Measurements from ENCODE around the gene ERAP2. TPM values are rescaled to one million over a fixed set of nuclear protein-coding genes. Genes with fewer than 3 reads are reported as not detected.
A peak's percentile ranks its signal among the peaks of the same experiment; 100 is the strongest.

ERAP2 gene
- total and polyA plus RNA-seq, 2 of the 13 experiments (the other 11 are each of a cell fraction or from before 2014, with no cell fraction given) = 12.8 to 16.6 TPM

- TF ChIP-seq GLI4 (CRISPR knock-in tag; IDR thresholded peaks at IDR 0.05; ENCODE audit: borderline replicate concordance) (no peak), ZFP41 (CRISPR knock-in tag; IDR thresholded peaks at IDR 0.05; ENCODE audit: borderline replicate concordance) (no peak), KDM6A (CRISPR knock-in tag; IDR thresholded peaks at IDR 0.05; ENCODE audit: low read depth) (no peak), GATAD2A (CRISPR knock-in tag; IDR thresholded peaks at IDR 0.05) (peak; percentile 64; the same call in 1 of the 2 replicates), ZNF678 (CRISPR knock-in tag; IDR thresholded peaks at IDR 0.05) (no peak), NFKBIZ (CRISPR knock-in tag; IDR thresholded peaks at IDR 0.05) (peak; percentile 45; the same call in 1 of the 2 replicates), ZNF609 (CRISPR knock-in tag; IDR thresholded peaks at IDR 0.05; ENCODE audit: borderline replicate concordance) (peak; percentile 45; the same call in 1 of the 2 replicates), HMGXB4 (CRISPR knock-in tag; IDR thresholded peaks at IDR 0.05; ENCODE audit: borderline replicate concordance in 1 of 2, low read depth in 1 of 2) (peak; percentile 81 to 87; a peak in 3 of 4 replicates), SOX13 (IDR thresholded peaks at IDR 0.05) (no peak), SOX13 (CRISPR knock-in tag; conservative IDR thresholded peaks at IDR 0.05 in 1 of 2, IDR thresholded peaks at IDR 0.05 in 1 of 2) (peak in 1 of 2 experiments; percentile 65; a peak in 2 of 4 replicates), TIGD3 (CRISPR knock-in tag; IDR thresholded peaks at IDR 0.05; ENCODE audit: borderline replicate concordance) (no peak), DDIT3 (CRISPR knock-in tag; IDR thresholded peaks at IDR 0.05) (no peak), TERF1 (CRISPR knock-in tag; IDR thresholded peaks at IDR 0.05) (0 out of 2 replicates have a peak, but pooled peaks have one; percentile 43), ZBTB42 (CRISPR knock-in tag; IDR thresholded peaks at IDR 0.05) (no peak), PCBP1 (IDR thresholded peaks at IDR 0.05; ENCODE audit: borderline replicate concordance, low read depth, low read length) (peak; percentile 79; the same call in 1 of the 2 replicates), KAT7 (CRISPR knock-in tag; IDR thresholded peaks at IDR 0.05; ENCODE audit: borderline replicate concordance) (0 out of 2 replicates have a peak, but pooled peaks have one; percentile 46), ZNF564 (CRISPR knock-in tag; IDR thresholded peaks at IDR 0.05) (peak; percentile 76; the same call in 1 of the 2 replicates), HOXA7 (CRISPR knock-in tag; IDR thresholded peaks at IDR 0.05) (no peak)
Observed at GRCh38 chr5:96935559-96936430, 59.5 kb downstream of the ERAP2 start, which contains the start of gene LNPEP (continued).

All from HepG2 (cell line).